Activated B cell treated with CpG ODN at 0.5 μM for 24 hours (primary cell): ENCODE data around the gene ABLIM2. TPM values are rescaled to one million over a fixed set of nuclear protein-coding genes. Genes with fewer than 3 reads are reported as not detected.

ENCODE experiments used
- ATAC-seq: fragments of 200-7000 bp; cut with Tn5 transposase; one replicate; pipeline ENCODE4 v1.10.0; 2021; ENCODE audit warnings: low read depth, mild to moderate bottlenecking, moderate library complexity
- CTCF ChIA-PET: fragments of 350-600 bp; sonication (Branson Sonifier 250); formaldehyde crosslinking; loops from one replicate; lab custom pipeline; 2021; ENCODE audit warnings: antibody characterized with exemption; lab: Charles Lee
- POLR2A ChIA-PET: fragments of 350-600 bp; sonication (Branson Sonifier 250); formaldehyde crosslinking; loops from one replicate; lab custom pipeline; 2021; ENCODE audit warnings: antibody characterized with exemption; lab: Charles Lee
- DNase-seq: peaks from one replicate; pipeline ENCODE4 v3.0.0; 2022
- H3K27ac Mint-ChIP-seq: one replicate; pipeline ENCODE4 v1.8.0; 2020; ENCODE audit warnings: mixed read lengths
- H3K27me3 Mint-ChIP-seq: one replicate; pipeline ENCODE4 v1.8.0; 2021; ENCODE audit warnings: mixed read lengths
- H3K36me3 Mint-ChIP-seq: one replicate; pipeline ENCODE4 v1.8.0; 2021; ENCODE audit warnings: low read depth, mixed read lengths
- H3K4me1 Mint-ChIP-seq: one replicate; pipeline ENCODE4 v1.8.0; 2021; ENCODE audit warnings: mixed read lengths
- H3K4me3 Mint-ChIP-seq: one replicate; pipeline ENCODE4 v1.8.0; 2020; ENCODE audit warnings: mild to moderate bottlenecking, mixed read lengths
- H3K9me3 Mint-ChIP-seq: one replicate; pipeline ENCODE4 v1.8.0; 2020; ENCODE audit warnings: mixed read lengths
- intact Hi-C: fragments of 100-400 bp; cut with micrococcal nuclease; formaldehyde crosslinking; loops from one replicate; pipeline ENCODE4 v1.15.1; 2024
- total RNA-seq: library from RNA; stranded (reverse); gene quantifications from 2 replicates; pipeline ENCODE4 v1.2.3, GENCODE V29; 2022
- TF ChIP-seq, protein P1 (sequence below): fragments of 200-600 bp; IDR thresholded peaks from one replicate; pipeline ENCODE4 v1.8.0; 2022; ENCODE audit warnings: antibody characterized with exemption, mild to moderate bottlenecking

The ABLIM2 gene
- total RNA-seq, 1 donor from 2014 or later: 5.2 TPM

DNA sequence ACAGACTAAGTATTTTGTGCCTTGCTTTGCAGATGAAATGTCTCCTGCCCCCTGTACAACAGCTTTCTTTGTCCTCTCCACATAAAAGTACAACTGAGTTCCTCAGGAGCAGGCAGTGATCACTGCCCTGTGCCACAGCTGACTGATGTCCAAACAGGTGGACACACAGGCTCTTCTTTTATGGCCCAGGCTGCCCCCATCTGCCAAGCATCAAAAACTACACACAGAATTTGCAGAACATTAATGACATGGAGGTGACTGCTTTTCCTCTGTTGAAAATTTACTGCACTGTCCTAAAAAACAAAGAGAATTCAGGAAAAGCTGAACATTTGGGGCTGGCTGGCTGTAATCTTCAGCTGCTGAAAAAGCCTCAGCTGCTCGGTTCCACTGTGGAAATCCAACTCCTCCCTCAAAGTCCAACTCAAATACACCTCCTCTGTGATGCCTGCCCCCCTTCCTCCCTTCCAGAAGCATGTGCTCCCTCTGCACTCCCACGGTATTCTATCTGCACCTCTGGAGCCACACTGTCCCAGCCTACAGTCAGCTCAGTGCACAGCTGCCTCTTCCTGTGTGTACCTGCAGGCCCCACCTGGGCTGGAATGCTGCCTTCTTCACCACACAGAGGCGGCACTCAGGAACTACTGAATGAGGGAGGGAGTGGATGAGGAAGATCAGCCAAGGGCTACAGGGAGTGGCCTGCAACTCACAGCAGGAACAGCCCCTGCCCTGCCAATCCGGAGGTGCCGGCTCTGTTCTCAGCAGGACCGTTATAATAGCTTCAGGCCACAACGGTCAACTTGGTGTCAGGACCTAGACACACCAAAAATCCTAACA lies 229.3 kb downstream of the ABLIM2 start:
- intact Hi-C loops: no loop called here
- DNase-seq: no peak
- H3K27ac Mint-ChIP-seq: no peak overlapping the region
- ChIA-PET POLR2A (no interaction called here), CTCF (no interaction called here)
- no peak for ATAC-seq
- H3K27me3 Mint-ChIP-seq: peaks cover 27% of the 10 kb centered on the region
- H3K36me3 Mint-ChIP-seq: no peaks in the 10 kb centered on the region
- no peak overlapping the region for H3K4me3 Mint-ChIP-seq
- H3K9me3 Mint-ChIP-seq: no peaks in the 10 kb centered on the region
- TF ChIP-seq, protein P1, sequence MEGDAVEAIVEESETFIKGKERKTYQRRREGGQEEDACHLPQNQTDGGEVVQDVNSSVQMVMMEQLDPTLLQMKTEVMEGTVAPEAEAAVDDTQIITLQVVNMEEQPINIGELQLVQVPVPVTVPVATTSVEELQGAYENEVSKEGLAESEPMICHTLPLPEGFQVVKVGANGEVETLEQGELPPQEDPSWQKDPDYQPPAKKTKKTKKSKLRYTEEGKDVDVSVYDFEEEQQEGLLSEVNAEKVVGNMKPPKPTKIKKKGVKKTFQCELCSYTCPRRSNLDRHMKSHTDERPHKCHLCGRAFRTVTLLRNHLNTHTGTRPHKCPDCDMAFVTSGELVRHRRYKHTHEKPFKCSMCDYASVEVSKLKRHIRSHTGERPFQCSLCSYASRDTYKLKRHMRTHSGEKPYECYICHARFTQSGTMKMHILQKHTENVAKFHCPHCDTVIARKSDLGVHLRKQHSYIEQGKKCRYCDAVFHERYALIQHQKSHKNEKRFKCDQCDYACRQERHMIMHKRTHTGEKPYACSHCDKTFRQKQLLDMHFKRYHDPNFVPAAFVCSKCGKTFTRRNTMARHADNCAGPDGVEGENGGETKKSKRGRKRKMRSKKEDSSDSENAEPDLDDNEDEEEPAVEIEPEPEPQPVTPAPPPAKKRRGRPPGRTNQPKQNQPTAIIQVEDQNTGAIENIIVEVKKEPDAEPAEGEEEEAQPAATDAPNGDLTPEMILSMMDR: no peak
- no peaks in the 10 kb centered on the region for H3K4me1 Mint-ChIP-seq

DNA sequence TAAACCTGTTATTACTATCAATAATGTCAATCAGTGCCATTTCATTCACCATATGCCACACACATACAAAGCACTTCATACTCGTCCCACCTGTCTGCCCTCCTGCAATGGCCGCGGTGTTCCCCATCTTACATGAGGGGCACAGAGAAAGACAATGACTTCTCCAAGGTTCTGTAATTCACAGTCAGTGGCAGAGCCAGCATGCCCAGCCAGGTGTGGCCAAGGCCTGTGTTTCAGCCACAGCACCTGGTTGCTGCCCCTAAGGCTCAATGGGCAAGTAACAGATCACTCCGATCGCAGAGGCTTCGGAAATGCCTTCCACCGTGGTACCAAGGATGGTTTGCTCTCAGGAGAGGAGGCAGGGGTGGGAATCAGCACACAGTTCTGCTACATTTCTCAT lies 229.9 kb downstream of the ABLIM2 start:
- Mint-ChIP-seq H3K4me1 (no peaks in the 10 kb centered on the region), H3K4me3 (no peak overlapping the region), H3K36me3 (no peaks in the 10 kb centered on the region), H3K27ac (no peak overlapping the region), H3K9me3 (no peaks in the 10 kb centered on the region), H3K27me3 (peaks cover 22% of the 10 kb centered on the region)
- DNase-seq (no peak), ATAC-seq (no peak)
- ChIA-PET CTCF (no interaction called here), POLR2A (no interaction called here)
- intact Hi-C loops: no loop called here
- TF ChIP-seq, protein P1: no peak

DNA sequence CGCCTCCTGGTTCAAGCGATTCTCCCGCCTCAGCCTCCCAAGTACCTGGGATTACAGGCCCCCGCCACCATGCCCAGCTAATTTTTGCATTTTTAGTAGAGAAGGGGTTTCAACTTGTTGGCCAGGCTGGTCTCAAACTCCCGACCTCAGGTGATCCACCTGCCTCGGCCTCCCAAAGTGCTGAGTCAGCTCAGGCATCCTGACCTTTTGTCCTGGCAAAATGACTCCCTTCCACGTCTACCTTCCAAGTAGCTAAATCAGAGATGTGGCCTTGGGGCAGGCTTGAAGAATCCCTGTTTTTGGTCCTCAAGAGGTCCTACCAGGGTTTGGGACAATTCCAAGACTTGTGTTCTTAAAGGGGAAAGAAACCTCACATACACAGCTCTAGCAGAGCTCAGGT lies 231.8 kb downstream of the ABLIM2 start:
- TF ChIP-seq, protein P1: no peak
- ATAC-seq (no peak), DNase-seq (no peak)
- Mint-ChIP-seq H3K27ac (no peak overlapping the region), H3K27me3 (peaks cover 13% of the 10 kb centered on the region), H3K4me1 (no peaks in the 10 kb centered on the region), H3K9me3 (no peaks in the 10 kb centered on the region), H3K36me3 (no peaks in the 10 kb centered on the region), H3K4me3 (no peak overlapping the region)
- intact Hi-C loops: no loop called here
- ChIA-PET CTCF (no interaction called here), POLR2A (no interaction called here)

DNA sequence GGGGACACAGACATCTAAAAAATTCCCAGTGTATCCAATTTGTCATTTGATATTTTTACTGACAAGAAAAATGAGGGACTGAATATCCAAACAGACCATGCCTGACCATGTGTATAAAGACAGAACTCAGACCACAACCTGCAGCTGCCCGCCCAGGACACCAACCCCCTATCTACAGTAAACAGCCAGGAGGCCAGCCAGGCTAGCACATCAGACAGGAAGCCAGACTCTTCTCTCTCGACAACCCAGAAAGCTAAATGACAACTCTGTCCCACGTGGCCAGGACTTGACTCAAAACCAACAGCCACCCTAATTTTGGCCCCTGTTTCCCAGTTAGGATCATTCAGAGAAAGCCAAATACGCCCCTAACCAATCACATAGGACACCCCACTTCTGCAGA lies 234.0 kb downstream of the ABLIM2 start:
- H3K27ac Mint-ChIP-seq: no peak overlapping the region
- TF ChIP-seq, protein P1: no peak
- peaks cover 3% of the 10 kb centered on the region for H3K27me3 Mint-ChIP-seq
- H3K4me1 Mint-ChIP-seq: no peaks in the 10 kb centered on the region
- no peaks in the 10 kb centered on the region for H3K9me3 Mint-ChIP-seq
- H3K4me3 Mint-ChIP-seq: no peak overlapping the region
- CTCF ChIA-PET: no interaction called here
- H3K36me3 Mint-ChIP-seq: no peaks in the 10 kb centered on the region
- ATAC-seq (no peak), DNase-seq (no peak)
- POLR2A ChIA-PET: no interaction called here
- intact Hi-C loops: no loop called here

DNA sequence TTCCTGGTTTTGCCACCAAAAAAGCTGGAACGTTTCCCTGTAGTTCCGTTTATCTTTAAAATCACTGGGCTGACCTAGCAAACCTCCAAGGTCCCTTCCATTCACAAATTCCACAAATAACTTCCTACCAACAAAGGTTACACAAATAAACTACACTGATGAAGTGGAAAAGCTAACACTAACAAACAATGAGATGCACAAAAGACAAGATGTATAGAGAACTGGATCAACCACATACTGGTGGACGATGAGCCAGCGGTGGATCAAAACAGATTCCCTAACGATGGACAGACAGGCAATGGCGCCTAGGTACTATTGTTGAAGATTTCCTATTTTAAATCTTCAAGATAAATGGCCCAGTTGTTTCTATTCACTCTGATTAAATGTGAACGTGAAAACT lies 234.4 kb downstream of the ABLIM2 start:
- Mint-ChIP-seq H3K36me3 (no peaks in the 10 kb centered on the region), H3K4me1 (no peaks in the 10 kb centered on the region), H3K4me3 (no peak overlapping the region), H3K27me3 (no peaks in the 10 kb centered on the region), H3K27ac (no peak overlapping the region), H3K9me3 (no peaks in the 10 kb centered on the region)
- ATAC-seq (no peak), DNase-seq (no peak)
- CTCF ChIA-PET: no interaction called here
- TF ChIP-seq, protein P1: no peak
- POLR2A ChIA-PET: no interaction called here
- intact Hi-C loops: no loop called here
